ENCODE measurements around the gene CA5B.
"Not testable (repeated sequence)": the region's sequence is repeated elsewhere in the genome, so short reads cannot be mapped to it uniquely, and the experiment has no call there.

CA5B gene

DNA sequence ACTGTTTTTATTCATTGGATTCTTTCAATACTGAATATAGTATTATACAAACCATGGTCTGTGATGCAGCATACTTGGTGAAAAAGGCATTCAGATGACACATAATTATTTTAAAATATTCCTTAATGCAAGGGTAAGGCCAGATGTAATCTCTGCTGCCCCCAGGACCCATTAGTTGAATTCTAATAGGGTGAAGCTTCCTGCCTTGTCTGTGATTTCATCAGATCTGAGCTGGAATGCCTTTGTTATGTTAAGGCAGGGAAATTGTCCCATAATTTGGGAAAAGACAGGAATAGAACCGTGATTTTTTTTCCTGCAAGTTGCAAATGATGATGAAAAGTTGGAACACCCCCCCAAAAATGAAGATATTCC is 78.4 kb downstream of the CA5B start:
- H3K27ac ChIP-seq (ENCODE audit: low read length): no peak overlapping the region
- no peaks in the 10 kb centered on the region for H3K4me1 ChIP-seq (ENCODE audit: control insufficient read depth in 1 of 2, insufficient read depth in 2 of 2, low read length in 2 of 2)
- H3K9me3 ChIP-seq (ENCODE audit: control insufficient read depth in 1 of 2, low read length in 2 of 2): no peaks in the 10 kb centered on the region
- H3K36me3 ChIP-seq (ENCODE audit: control insufficient read depth in 1 of 2, insufficient read depth in 2 of 2, low read length in 2 of 2): peaks cover 21 to 33% of the 10 kb centered on the region in 2 donors
- H3K4me3 ChIP-seq (ENCODE audit: low read depth in 1 of 2, low read length in 2 of 2): no peak overlapping the region
- no peaks in the 10 kb centered on the region for H3K27me3 ChIP-seq (ENCODE audit: low read depth, low read length)

- Histone ChIP-seq H3K9me3 (ENCODE audit: control insufficient read depth in 1 of 2, low read length in 2 of 2) (no peaks in the 10 kb centered on the region), H3K27ac (ENCODE audit: low read length) (no peak overlapping the region), H3K36me3 (ENCODE audit: control insufficient read depth in 1 of 2, insufficient read depth in 2 of 2, low read length in 2 of 2) (peaks cover 21 to 33% of the 10 kb centered on the region in 2 donors)
These were observed 78.8 kb downstream of the CA5B start for GRCh38 chrX:15816886-15817285.

DNA sequence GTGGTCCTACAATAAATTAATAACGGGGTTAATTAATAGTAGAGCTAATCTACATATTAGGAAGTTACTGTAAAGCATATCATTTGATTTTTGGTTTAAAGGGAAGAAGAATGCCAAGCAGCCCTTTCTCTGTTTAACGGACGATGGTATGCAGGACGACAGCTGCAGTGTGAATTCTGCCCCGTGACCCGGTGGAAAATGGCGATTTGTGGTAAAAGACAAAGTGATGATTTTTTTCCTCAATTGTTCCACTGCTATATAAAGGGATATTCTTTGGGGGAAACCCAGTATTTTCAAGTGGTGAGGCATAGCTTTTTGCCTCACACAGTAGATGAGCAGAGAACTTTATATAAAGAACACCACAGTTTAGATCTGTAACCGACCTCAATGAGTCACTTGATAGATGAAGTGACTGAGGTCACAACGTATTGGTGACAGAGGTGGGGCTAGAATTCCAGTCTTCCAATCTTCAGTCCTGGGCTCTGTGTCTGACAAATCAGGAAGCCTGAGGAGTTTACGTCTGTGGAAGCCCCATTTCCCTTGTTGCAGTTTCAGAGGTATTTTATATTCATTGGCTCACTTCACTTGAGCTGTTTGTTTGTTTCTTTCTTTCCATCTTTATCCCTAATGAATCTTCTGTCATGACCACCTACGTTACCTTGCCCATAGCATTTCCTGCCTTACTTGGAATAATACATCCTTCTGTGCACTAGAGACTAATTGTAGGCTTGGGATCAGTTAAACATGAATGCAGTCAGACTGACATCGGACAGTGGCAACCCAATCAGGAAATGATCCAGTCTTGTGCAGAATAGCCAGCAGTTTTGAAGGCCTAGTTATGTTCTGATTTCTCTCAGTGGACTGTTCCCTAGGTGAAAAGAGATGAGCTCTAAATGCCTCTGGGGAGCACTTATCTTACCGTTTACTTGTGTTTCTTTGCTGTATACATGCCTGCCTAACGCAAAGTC is 82.3 kb downstream of the CA5B start:
- Histone ChIP-seq H3K27me3 (ENCODE audit: low read depth, low read length) (no peaks in the 10 kb centered on the region), H3K9me3 (ENCODE audit: control insufficient read depth in 1 of 2, low read length in 2 of 2) (no peaks in the 10 kb centered on the region), H3K27ac (ENCODE audit: low read length) (no peak overlapping the region), H3K36me3 (ENCODE audit: control insufficient read depth in 1 of 2, insufficient read depth in 2 of 2, low read length in 2 of 2) (peaks cover 20 to 21% of the 10 kb centered on the region in 2 donors), H3K4me1 (ENCODE audit: control insufficient read depth in 1 of 2, insufficient read depth in 2 of 2, low read length in 2 of 2) (no peaks in the 10 kb centered on the region), H3K4me3 (ENCODE audit: low read depth in 1 of 2, low read length in 2 of 2) (no peak overlapping the region)

More at GRCh38 chrX:15816886-15817285, 78.8 kb downstream of the CA5B start:
- no peaks in the 10 kb centered on the region for H3K4me1 ChIP-seq (ENCODE audit: control insufficient read depth in 1 of 2, insufficient read depth in 2 of 2, low read length in 2 of 2)
- H3K4me3 ChIP-seq (ENCODE audit: low read depth in 1 of 2, low read length in 2 of 2): no peak overlapping the region
- H3K27me3 ChIP-seq (ENCODE audit: low read depth, low read length): no peaks in the 10 kb centered on the region

DNA sequence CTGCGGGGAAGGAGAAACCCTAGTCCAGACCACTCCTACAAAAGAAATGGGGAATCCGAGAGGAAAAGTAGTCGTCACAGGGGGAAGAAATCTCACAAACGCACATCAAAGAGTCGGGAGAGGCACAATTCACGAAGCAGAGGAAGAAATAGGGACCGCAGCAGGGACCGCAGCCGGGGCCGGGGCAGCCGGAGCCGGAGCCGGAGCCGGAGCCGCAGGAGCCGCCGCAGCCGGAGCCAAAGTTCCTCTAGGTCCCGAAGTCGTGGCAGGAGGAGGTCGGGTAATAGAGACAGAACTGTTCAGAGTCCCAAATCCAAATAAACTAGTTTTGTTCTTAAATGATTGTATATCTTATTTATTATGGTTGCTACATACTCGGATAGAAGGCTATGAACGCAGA is 84.9 kb downstream of the CA5B start:
- H3K36me3 ChIP-seq (ENCODE audit: control insufficient read depth in 1 of 2, insufficient read depth in 2 of 2, low read length in 2 of 2): peaks cover 11 to 14% of the 10 kb centered on the region in 2 donors
- no peaks in the 10 kb centered on the region for H3K4me1 ChIP-seq (ENCODE audit: control insufficient read depth in 1 of 2, insufficient read depth in 2 of 2, low read length in 2 of 2)
- H3K27ac ChIP-seq (ENCODE audit: low read length): no peak overlapping the region
- H3K4me3 ChIP-seq (ENCODE audit: low read depth in 1 of 2, low read length in 2 of 2): no peak overlapping the region
- no peaks in the 10 kb centered on the region for H3K9me3 ChIP-seq (ENCODE audit: control insufficient read depth in 1 of 2, low read length in 2 of 2)
- H3K27me3 ChIP-seq (ENCODE audit: low read depth, low read length): no peaks in the 10 kb centered on the region

- Histone ChIP-seq H3K27me3 (ENCODE audit: low read depth, low read length) (no peaks in the 10 kb centered on the region), H3K4me3 (ENCODE audit: low read depth in 1 of 2, low read length in 2 of 2) (no peak overlapping the region), H3K27ac (ENCODE audit: low read length) (no peak overlapping the region), H3K9me3 (ENCODE audit: control insufficient read depth in 1 of 2, low read length in 2 of 2) (no peaks in the 10 kb centered on the region), H3K4me1 (ENCODE audit: control insufficient read depth in 1 of 2, insufficient read depth in 2 of 2, low read length in 2 of 2) (no peaks in the 10 kb centered on the region), H3K36me3 (ENCODE audit: control insufficient read depth in 1 of 2, insufficient read depth in 2 of 2, low read length in 2 of 2) (peaks cover under 1 to 5% of the 10 kb centered on the region in 2 donors)
These were observed 87.9 kb downstream of the CA5B start for GRCh38 chrX:15825936-15826335.

- Histone ChIP-seq H3K4me1 (ENCODE audit: control insufficient read depth in 1 of 2, insufficient read depth in 2 of 2, low read length in 2 of 2) (no peaks in the 10 kb centered on the region), H3K9me3 (ENCODE audit: control insufficient read depth in 1 of 2, low read length in 2 of 2) (no peaks in the 10 kb centered on the region), H3K4me3 (ENCODE audit: low read depth in 1 of 2, low read length in 2 of 2) (no peak overlapping the region), H3K36me3 (ENCODE audit: control insufficient read depth in 1 of 2, insufficient read depth in 2 of 2, low read length in 2 of 2) (no peaks in the 10 kb centered on the region), H3K27ac (ENCODE audit: low read length) (no peak overlapping the region), H3K27me3 (ENCODE audit: low read depth, low read length) (no peaks in the 10 kb centered on the region)
These were observed 91.1 kb downstream of the CA5B start for GRCh38 chrX:15829217-15829616.

DNA sequence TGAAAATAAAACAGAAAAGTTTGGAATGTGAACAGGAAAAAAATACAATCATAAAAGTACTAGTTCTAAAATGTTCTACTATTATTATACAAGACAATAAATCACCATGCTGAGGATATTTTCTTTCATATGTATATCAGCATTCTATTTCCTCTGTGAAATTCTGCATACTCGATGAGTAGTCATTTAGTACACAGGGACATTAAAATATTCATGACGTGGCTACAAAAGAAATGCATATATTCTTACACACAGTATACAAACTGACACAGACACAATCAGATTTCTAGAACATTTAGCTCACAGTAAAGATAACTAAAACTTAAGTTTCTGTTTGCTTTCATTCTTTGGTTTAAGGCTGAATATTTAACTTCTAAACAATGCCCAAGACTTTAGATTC is 93.3 kb downstream of the CA5B start:
- not testable (repeated sequence) for H3K4me1 ChIP-seq (ENCODE audit: control insufficient read depth in 1 of 2, insufficient read depth in 2 of 2, low read length in 2 of 2); H3K27ac ChIP-seq (ENCODE audit: low read length); H3K9me3 ChIP-seq (ENCODE audit: control insufficient read depth in 1 of 2, low read length in 2 of 2); H3K4me3 ChIP-seq (ENCODE audit: low read depth in 1 of 2, low read length in 2 of 2); H3K27me3 ChIP-seq (ENCODE audit: low read depth, low read length); H3K36me3 ChIP-seq (ENCODE audit: control insufficient read depth in 1 of 2, insufficient read depth in 2 of 2, low read length in 2 of 2)

GRCh38 chrX:15834053-15834452 is 96.0 kb downstream of the CA5B start:
- Histone ChIP-seq H3K4me1 (ENCODE audit: control insufficient read depth in 1 of 2, insufficient read depth in 2 of 2, low read length in 2 of 2) (no peaks in the 10 kb centered on the region), H3K27me3 (ENCODE audit: low read depth, low read length) (no peaks in the 10 kb centered on the region), H3K36me3 (ENCODE audit: control insufficient read depth in 1 of 2, insufficient read depth in 2 of 2, low read length in 2 of 2) (no peaks in the 10 kb centered on the region), H3K9me3 (ENCODE audit: control insufficient read depth in 1 of 2, low read length in 2 of 2) (no peaks in the 10 kb centered on the region), H3K27ac (ENCODE audit: low read length) (no peak overlapping the region), H3K4me3 (ENCODE audit: low read depth in 1 of 2, low read length in 2 of 2) (no peak overlapping the region)

GRCh38 chrX:15834827-15835595 is 96.9 kb downstream of the CA5B start:
- Histone ChIP-seq H3K27me3 (ENCODE audit: low read depth, low read length) (no peaks in the 10 kb centered on the region), H3K9me3 (ENCODE audit: control insufficient read depth in 1 of 2, low read length in 2 of 2) (no peaks in the 10 kb centered on the region), H3K4me3 (ENCODE audit: low read depth in 1 of 2, low read length in 2 of 2) (no peak overlapping the region), H3K27ac (ENCODE audit: low read length) (no peak overlapping the region), H3K36me3 (ENCODE audit: control insufficient read depth in 1 of 2, insufficient read depth in 2 of 2, low read length in 2 of 2) (no peaks in the 10 kb centered on the region), H3K4me1 (ENCODE audit: control insufficient read depth in 1 of 2, insufficient read depth in 2 of 2, low read length in 2 of 2) (no peaks in the 10 kb centered on the region)

Data from muscle layer of duodenum (tissue), 2 donors.